Ishikawa (cell line): ENCODE data around the gene MACROD2.

ENCODE experiments used
- CEBPB ChIP-seq: IDR thresholded peaks from 2 replicates; pipeline ENCODE4 v1.6.1; 2012
- EGR1 ChIP-seq: IDR thresholded peaks from 2 replicates; pipeline ENCODE4 v1.6.1; 2012
- EP300 ChIP-seq: IDR thresholded peaks from 2 replicates; pipeline ENCODE4 v1.6.1; 2012; ENCODE audit warnings: borderline replicate concordance
- FOXM1 ChIP-seq: IDR thresholded peaks from 2 replicates; pipeline ENCODE4 v1.6.1; 2012; ENCODE audit warnings: low read depth, borderline replicate concordance
- NFIC ChIP-seq: IDR thresholded peaks from 2 replicates; pipeline ENCODE4 v1.6.1; 2012
- RAD21 ChIP-seq: IDR thresholded peaks from 2 replicates; pipeline ENCODE4 v1.6.1; 2012; ENCODE audit warnings: low read depth
- TAF1 ChIP-seq: IDR thresholded peaks from 2 replicates; pipeline ENCODE4 v1.6.1; 2012; ENCODE audit warnings: low read depth, mild to moderate bottlenecking
- TEAD4 ChIP-seq: IDR thresholded peaks from 2 replicates; pipeline ENCODE4 v1.6.1; 2012
- YY1 ChIP-seq: IDR thresholded peaks from 2 replicates; pipeline ENCODE4 v1.6.1; 2012; ENCODE audit warnings: low read depth
- ZBTB7A ChIP-seq: IDR thresholded peaks from 2 replicates; pipeline ENCODE4 v1.6.1; 2012; ENCODE audit warnings: low read depth
- TF ChIP-seq, protein P1 (sequence below): IDR thresholded peaks from 2 replicates; pipeline ENCODE4 v1.6.1; 2012; ENCODE audit warnings: low read depth, mild to moderate bottlenecking
- TF ChIP-seq, protein P2 (sequence below): IDR thresholded peaks from 2 replicates; pipeline ENCODE4 v1.6.1; 2012
- TF ChIP-seq, protein P3 (sequence below): IDR thresholded peaks from 2 replicates; pipeline ENCODE4 v1.6.1; 2012

DNA sequence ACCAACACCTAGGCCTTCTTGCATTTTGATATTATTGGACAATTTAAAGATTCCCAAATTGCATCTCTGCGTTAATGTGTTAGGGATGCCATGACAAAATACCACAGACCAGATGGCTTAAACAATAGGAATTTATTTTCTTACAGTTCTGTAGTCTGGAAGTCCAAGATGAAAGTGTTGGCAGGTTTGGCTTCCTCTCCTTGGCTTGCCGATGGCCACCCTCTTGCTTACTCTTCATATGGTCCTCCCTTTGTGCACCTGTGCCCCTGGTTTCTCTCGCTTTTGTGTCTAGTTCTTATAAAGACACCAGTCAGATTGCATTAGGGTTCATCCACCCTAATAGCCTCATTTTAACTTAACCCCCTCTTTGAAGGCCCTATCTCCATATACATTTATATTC is 1184.5 kb downstream of the MACROD2 start:
- TF ChIP-seq TAF1 (no peak), EP300 (no peak), NFIC (no peak), ZBTB7A (no peak), YY1 (no peak), RAD21 (no peak), EGR1 (no peak), TEAD4 (no peak), FOXM1 (no peak), CEBPB (no peak)
- TF ChIP-seq, protein P1, sequence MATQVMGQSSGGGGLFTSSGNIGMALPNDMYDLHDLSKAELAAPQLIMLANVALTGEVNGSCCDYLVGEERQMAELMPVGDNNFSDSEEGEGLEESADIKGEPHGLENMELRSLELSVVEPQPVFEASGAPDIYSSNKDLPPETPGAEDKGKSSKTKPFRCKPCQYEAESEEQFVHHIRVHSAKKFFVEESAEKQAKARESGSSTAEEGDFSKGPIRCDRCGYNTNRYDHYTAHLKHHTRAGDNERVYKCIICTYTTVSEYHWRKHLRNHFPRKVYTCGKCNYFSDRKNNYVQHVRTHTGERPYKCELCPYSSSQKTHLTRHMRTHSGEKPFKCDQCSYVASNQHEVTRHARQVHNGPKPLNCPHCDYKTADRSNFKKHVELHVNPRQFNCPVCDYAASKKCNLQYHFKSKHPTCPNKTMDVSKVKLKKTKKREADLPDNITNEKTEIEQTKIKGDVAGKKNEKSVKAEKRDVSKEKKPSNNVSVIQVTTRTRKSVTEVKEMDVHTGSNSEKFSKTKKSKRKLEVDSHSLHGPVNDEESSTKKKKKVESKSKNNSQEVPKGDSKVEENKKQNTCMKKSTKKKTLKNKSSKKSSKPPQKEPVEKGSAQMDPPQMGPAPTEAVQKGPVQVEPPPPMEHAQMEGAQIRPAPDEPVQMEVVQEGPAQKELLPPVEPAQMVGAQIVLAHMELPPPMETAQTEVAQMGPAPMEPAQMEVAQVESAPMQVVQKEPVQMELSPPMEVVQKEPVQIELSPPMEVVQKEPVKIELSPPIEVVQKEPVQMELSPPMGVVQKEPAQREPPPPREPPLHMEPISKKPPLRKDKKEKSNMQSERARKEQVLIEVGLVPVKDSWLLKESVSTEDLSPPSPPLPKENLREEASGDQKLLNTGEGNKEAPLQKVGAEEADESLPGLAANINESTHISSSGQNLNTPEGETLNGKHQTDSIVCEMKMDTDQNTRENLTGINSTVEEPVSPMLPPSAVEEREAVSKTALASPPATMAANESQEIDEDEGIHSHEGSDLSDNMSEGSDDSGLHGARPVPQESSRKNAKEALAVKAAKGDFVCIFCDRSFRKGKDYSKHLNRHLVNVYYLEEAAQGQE: no peak
- TF ChIP-seq, protein P2, sequence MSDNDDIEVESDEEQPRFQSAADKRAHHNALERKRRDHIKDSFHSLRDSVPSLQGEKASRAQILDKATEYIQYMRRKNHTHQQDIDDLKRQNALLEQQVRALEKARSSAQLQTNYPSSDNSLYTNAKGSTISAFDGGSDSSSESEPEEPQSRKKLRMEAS: no peak
- TF ChIP-seq, protein P3, sequence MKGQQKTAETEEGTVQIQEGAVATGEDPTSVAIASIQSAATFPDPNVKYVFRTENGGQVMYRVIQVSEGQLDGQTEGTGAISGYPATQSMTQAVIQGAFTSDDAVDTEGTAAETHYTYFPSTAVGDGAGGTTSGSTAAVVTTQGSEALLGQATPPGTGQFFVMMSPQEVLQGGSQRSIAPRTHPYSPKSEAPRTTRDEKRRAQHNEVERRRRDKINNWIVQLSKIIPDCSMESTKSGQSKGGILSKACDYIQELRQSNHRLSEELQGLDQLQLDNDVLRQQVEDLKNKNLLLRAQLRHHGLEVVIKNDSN: no peak
